ENCODE results near the gene PPP1R14B.

PPP1R14B gene

DNA sequence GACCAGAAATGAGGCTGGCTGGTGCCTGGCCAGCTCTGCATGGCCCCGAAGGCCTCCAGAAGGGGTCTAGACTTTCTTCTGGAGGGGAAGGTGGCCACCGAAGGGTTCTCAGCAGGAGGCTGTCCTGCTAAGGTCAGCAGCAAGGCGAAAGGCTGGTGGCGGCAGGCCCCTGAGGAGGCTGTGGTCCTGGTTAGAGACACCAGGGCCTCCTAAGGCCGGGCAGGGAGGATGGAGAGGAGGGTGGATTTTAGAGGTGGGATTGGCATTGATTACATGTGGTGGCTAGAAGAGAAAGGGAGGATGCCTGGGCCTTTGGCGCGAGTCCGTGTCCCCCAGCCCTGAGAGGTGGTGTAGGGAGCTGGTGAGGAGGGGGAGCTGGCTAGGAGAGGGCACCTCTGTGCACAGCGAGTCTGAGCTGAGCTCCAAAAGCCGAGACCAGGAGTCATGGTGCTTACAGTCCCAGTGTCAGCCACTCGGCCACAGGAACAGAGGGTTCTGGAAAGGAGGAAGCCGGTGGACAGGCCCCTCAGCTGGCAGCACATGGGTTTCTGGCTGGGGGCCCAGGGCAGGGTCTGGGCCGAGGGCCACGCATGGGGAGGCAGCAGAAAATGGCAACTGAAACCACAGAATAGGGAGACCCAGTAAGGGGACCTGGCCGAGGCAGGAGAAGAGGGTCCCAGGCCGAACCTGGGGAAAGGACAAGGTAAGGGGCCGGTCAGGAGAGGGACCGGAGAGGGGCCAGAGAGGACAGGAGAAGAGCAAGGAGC, 37.8 kb downstream of the PPP1R14B start:
- FAIRE-seq = no peak
- no peak for TF ChIP-seq TAF1 (IDR thresholded peaks at IDR 0.05; ENCODE audit: low read depth, low read length)
- TF ChIP-seq POLR2A (IDR thresholded peaks at IDR 0.05; ENCODE audit: low read depth, low read length) = no peak
- TF ChIP-seq PAX5 (IDR thresholded peaks at IDR 0.05; ENCODE audit: insufficient read depth, low read length, severe bottlenecking) = no peak
- TF ChIP-seq SPI1 (IDR thresholded peaks at IDR 0.05; ENCODE audit: low read depth, low read length) = no peak
- TF ChIP-seq POLR2AphosphoS5 (IDR thresholded peaks at IDR 0.05; ENCODE audit: low read depth, low read length) = no peak
- no peak for TF ChIP-seq POU2F2 (IDR thresholded peaks at IDR 0.05; ENCODE audit: low read depth, low read length)
- no peak for DNase-seq (ENCODE audit: insufficient read length, low spot score)

DNA sequence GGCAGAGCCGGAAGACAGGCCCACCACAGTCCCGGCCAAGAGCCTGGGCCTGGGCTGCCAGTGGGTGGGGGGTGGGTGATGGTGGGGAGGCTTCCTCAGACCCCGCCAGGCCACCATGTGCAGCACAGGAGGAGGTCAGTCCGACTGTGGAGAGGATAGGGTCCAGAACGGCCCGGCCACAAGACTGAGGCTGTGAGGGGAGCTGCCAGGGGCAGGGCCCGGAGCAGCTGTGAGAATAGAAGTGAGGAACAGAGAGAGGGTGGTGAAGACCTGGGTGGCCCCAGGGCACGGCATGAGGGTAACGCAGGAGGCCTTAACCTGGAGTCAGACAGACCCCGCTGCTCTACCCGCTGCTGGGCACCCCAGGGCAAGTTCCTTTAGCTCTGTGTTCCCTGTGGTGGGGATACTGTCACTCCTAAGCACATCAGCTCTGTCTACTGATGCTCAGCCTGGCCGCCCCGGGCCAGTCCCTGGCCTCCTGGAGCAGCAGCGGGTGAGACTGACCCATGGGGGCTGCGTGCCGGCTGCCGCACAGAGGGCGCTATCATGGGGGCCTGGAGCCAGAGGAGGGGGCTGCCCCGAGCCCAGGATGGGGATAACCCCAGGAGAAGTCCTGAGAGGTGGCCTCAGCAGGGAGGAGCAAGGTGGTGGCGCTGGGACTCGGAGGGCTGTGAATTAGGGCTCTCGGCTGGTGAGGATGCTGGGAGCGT, 38.5 kb downstream of the PPP1R14B start:
- FAIRE-seq = no peak

DNA sequence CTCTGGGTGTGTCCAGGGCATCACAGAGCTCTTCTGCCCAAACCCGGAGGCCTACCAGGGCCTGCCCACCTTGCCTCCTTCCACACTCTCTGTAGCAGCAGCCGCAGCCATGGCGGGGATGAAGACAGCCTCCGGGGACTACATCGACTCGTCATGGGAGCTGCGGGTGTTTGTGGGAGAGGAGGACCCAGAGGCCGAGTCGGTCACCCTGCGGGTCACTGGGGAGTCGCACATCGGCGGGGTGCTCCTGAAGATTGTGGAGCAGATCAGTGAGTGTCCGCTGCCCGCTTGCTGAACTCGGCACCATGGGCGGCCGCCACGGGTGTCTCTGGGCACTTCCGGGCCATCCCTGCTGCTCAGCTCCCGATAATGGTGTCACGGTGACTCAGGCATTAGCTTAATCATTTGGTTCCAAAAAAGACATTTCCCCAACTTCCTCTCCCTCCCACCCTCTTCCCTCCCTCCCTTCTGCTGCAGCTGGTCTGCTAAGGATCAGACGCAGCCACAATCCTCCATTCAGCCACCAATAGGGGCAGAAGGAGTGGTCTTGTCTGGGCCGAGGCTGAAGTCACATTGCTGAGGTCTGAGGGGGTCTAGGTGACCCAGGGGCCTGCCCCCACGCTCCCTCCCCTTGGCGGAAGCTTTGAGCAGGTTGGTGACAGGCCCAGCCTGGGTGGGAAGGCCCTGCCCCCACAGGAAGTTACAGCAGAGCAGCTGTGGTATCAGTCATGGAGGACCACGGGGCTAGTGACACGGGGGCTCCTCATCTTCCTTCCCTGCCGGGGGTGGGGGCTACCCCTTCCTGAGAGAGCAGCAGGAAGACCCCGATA, 39.3 kb downstream of the PPP1R14B start:
- DNase-seq (ENCODE audit: insufficient read length, low spot score) (peak; percentile 97), FAIRE-seq (peak; percentile 98)

More for the DNA sequence above, 38.5 kb downstream of the PPP1R14B start:
- no peak for DNase-seq (ENCODE audit: insufficient read length, low spot score)
- TF ChIP-seq TAF1 (IDR thresholded peaks at IDR 0.05; ENCODE audit: low read depth, low read length) (no peak), POLR2A (IDR thresholded peaks at IDR 0.05; ENCODE audit: low read depth, low read length) (no peak), SPI1 (IDR thresholded peaks at IDR 0.05; ENCODE audit: low read depth, low read length) (no peak), POLR2AphosphoS5 (IDR thresholded peaks at IDR 0.05; ENCODE audit: low read depth, low read length) (no peak), POU2F2 (IDR thresholded peaks at IDR 0.05; ENCODE audit: low read depth, low read length) (no peak), PAX5 (IDR thresholded peaks at IDR 0.05; ENCODE audit: insufficient read depth, low read length, severe bottlenecking) (no peak)

DNA sequence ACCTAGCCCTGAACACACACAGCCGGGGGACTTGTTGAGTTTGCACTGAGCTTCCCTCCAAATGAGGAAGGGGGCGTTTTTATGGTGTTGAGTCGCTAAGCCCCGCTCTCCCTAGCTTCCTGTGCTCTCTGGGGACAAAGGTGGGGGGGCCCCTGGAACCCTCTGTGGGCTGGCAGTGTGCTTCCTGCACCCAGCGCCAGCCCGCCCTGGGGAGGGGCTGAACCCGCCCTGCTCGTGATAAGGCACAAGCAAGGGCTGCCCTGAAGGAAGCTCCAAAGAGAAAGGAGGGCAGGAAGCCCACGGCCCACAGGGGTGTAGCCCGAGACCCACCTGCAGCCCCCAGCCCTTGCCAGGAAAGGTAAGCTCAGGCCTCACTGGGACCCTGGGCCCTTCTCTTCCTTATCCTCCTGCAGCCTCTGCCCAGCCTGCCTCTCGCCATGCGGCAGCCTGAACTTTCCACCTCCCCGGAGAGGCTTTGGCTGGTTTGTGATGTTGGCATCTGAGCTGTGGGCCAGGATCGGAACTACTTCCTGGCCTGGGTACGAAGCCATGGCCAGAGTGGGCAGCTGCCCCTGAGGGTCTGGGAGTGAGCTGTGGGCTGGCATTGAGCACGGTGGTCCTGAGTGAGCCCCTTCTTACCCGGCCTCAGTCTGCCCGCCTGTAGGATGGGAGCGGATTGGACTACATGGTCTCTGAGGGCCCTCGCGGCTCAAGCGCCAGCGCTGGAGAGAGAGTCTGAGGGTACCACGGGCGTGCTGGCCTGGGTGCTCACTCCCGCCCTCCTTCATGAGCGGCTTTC, 40.1 kb downstream of the PPP1R14B start, which contains the start of gene FERMT3:
FERMT3 (plus strand) TSS at position 265 of the 799 bp plus-strand sequence. CDS start 644 bp downstream, outside the sequence.
- TF ChIP-seq PAX5 (IDR thresholded peaks at IDR 0.05; ENCODE audit: insufficient read depth, low read length, severe bottlenecking) (no peak), SPI1 (IDR thresholded peaks at IDR 0.05; ENCODE audit: low read depth, low read length) (peak; percentile 51), TAF1 (IDR thresholded peaks at IDR 0.05; ENCODE audit: low read depth, low read length) (no peak), POLR2A (IDR thresholded peaks at IDR 0.05; ENCODE audit: low read depth, low read length) (peak; percentile 60), POLR2AphosphoS5 (IDR thresholded peaks at IDR 0.05; ENCODE audit: low read depth, low read length) (peak; percentile 38; the same call in 1 of the 2 replicates)
- FAIRE-seq (peak; percentile 81), DNase-seq (ENCODE audit: insufficient read length, low spot score) (peak; percentile 61)

More for the DNA sequence above, 39.3 kb downstream of the PPP1R14B start:
- TF ChIP-seq POLR2AphosphoS5 (IDR thresholded peaks at IDR 0.05; ENCODE audit: low read depth, low read length) = peak; percentile 85
- TF ChIP-seq PAX5 (IDR thresholded peaks at IDR 0.05; ENCODE audit: insufficient read depth, low read length, severe bottlenecking) = no peak
- TF ChIP-seq TAF1 (IDR thresholded peaks at IDR 0.05; ENCODE audit: low read depth, low read length) = peak; percentile 87; the same call in 1 of the 2 replicates
- TF ChIP-seq SPI1 (IDR thresholded peaks at IDR 0.05; ENCODE audit: low read depth, low read length) = 0 out of 2 replicates have a peak, but pooled peaks have one; percentile 29
- TF ChIP-seq POLR2A (IDR thresholded peaks at IDR 0.05; ENCODE audit: low read depth, low read length) = no peak; the same call in 1 of the 2 replicates
- no peak for TF ChIP-seq POU2F2 (IDR thresholded peaks at IDR 0.05; ENCODE audit: low read depth, low read length)

DNA sequence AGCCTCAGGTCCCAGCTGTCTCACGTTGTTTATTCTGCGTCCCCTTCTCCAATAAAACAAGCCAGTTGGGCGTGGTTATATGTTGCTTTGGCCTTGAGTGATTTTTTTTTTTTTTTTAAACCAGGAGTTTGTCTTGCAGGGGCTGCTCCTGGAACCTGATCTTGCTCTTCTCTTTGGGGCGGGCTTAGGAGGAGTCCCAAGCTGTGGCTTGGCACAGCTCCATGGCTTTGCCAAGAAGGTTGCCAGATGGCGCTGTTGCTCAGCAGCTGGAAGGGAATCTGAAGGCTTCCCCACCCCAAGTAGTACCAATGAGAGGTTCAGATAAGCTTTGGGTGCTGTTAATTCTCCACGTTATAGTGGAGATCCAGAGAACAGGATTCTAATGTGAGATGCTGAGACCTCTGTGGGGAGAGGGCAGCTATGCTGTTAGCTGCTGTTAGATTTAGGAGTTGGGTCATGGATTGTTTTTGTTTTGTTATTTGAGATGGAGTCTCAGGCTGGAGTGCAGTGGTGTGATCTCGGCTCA, 42.2 kb downstream of the PPP1R14B start:
- TF ChIP-seq PAX5 (IDR thresholded peaks at IDR 0.05; ENCODE audit: insufficient read depth, low read length, severe bottlenecking) (no peak), TAF1 (IDR thresholded peaks at IDR 0.05; ENCODE audit: low read depth, low read length) (no peak), SPI1 (IDR thresholded peaks at IDR 0.05; ENCODE audit: low read depth, low read length) (no peak), POLR2A (IDR thresholded peaks at IDR 0.05; ENCODE audit: low read depth, low read length) (0 out of 2 replicates have a peak, but pooled peaks have one; percentile 30), POU2F2 (IDR thresholded peaks at IDR 0.05; ENCODE audit: low read depth, low read length) (no peak), POLR2AphosphoS5 (IDR thresholded peaks at IDR 0.05; ENCODE audit: low read depth, low read length) (0 out of 2 replicates have a peak, but pooled peaks have one; percentile 36)
- DNase-seq (ENCODE audit: insufficient read length, low spot score) (peak; percentile 73), FAIRE-seq (peak; percentile 71)

DNA sequence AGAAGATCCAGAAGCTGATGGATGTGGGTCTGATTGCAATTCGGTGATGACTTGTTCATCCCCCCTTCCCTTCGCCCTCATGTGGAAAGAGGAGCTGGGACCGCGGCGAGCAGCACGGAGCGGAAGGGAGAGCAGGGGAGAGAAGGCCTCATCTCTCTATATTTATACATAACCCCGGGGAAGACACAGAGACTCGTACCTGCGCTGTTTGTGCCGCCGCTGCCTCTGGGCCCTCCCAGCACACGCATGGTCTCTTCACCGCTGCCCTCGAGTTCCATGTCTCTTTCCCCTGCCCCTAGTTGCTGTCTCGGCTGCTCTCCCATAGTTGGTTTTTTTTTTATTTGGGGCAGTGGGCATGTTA, 42.7 kb downstream of the PPP1R14B start:
- TF ChIP-seq POLR2A (IDR thresholded peaks at IDR 0.05; ENCODE audit: low read depth, low read length) (no peak), POU2F2 (IDR thresholded peaks at IDR 0.05; ENCODE audit: low read depth, low read length) (no peak), SPI1 (IDR thresholded peaks at IDR 0.05; ENCODE audit: low read depth, low read length) (no peak), POLR2AphosphoS5 (IDR thresholded peaks at IDR 0.05; ENCODE audit: low read depth, low read length) (no peak), PAX5 (IDR thresholded peaks at IDR 0.05; ENCODE audit: insufficient read depth, low read length, severe bottlenecking) (no peak), TAF1 (IDR thresholded peaks at IDR 0.05; ENCODE audit: low read depth, low read length) (no peak)
- no peak for DNase-seq (ENCODE audit: insufficient read length, low spot score)
- no peak for FAIRE-seq

DNA sequence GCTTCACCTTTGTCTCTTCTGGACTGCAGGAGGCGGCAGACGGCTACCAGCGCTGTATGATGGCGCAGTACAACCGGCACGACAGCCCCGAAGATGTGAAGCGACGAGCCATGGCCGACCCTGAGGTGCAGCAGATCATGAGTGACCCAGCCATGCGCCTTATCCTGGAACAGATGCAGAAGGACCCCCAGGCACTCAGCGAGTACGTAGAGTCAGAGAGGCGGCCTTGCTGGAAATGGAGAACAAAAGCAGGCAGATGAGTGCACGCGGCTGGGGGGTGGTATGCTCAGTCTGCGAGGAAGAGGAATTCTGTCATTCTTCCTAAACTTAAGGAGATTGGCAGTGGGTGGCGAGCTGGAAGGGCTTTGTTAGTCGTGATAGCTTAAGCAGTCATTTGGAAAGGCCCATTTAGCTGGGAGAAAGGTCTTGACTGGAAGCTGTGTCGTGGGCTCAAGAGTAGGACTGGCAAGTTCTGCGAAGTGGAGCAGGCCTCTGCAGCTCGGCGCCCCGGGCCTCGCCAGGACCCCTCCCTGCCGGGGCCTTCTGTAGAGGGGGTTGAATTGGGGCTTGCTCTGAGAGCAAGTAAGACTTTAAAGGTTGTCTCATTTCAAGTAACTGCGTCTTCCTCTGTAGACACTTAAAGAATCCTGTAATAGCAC, 43.2 kb downstream of the PPP1R14B start:
- no peak for TF ChIP-seq PAX5 (IDR thresholded peaks at IDR 0.05; ENCODE audit: insufficient read depth, low read length, severe bottlenecking)
- TF ChIP-seq TAF1 (IDR thresholded peaks at IDR 0.05; ENCODE audit: low read depth, low read length) = no peak
- no peak for TF ChIP-seq POLR2A (IDR thresholded peaks at IDR 0.05; ENCODE audit: low read depth, low read length)
- no peak for TF ChIP-seq POLR2AphosphoS5 (IDR thresholded peaks at IDR 0.05; ENCODE audit: low read depth, low read length)
- no peak for TF ChIP-seq POU2F2 (IDR thresholded peaks at IDR 0.05; ENCODE audit: low read depth, low read length)
- TF ChIP-seq SPI1 (IDR thresholded peaks at IDR 0.05; ENCODE audit: low read depth, low read length) = no peak
- no peak for DNase-seq (ENCODE audit: insufficient read length, low spot score)
- no peak for FAIRE-seq
